ENCODE data around the gene CDRT15.
A peak's percentile ranks its signal among the peaks of the same experiment; 100 is the strongest.
"Not testable (repeated sequence)": the region's sequence is repeated elsewhere in the genome, so short reads cannot be mapped to it uniquely, and the experiment has no call there.

CDRT15 gene

GRCh38 chr17:14207791-14208190 lies 28.9 kb downstream of the CDRT15 start:
- no peak for DNase-seq (ENCODE audit: low read depth in 2 of 2)

DNA sequence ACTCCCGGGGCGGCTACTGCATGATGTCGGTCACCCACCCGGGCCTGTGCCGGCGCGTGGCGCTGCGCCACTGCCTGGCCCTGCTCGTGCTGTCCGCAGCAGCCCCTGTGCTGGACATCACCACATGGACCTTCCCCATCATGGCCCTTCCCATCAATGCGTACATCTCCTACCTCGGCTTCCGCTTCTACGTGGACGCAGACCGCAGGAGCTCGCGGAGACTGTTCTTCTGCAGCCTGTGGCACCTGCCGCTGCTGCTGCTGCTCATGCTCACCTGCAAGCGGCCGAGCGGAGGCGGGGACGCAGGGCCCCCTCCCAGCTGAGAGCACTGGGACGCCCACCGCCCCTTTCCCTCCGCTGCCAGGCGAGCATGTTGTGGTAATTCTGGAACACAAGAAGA lies 29.8 kb downstream of the CDRT15 start:
- no peak for DNase-seq (ENCODE audit: low read depth in 2 of 2)

- DNase-seq (ENCODE audit: low read depth in 2 of 2): peak; percentile 44 to 55
Observed at GRCh38 chr17:14205992-14206461, 30.6 kb downstream of the CDRT15 start.

DNA sequence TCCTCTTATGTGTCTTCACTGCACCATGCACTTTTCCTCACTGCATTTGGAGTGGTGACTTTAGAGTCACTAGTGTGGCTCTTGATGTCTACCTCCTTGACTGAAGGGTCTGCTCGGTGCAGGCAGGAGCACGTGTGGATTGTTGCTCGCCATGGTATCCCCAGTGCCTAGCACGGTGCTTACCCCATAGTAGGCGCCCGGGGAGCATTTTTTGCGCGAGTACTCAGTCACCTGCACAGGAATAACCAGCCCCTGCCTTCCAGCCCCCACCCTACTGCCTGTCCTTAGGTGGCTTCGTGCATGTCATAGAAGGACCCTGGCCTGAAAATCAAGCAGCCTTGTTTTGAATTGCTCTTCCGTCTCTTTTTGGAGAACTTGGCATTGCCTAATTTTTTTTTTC lies 31.3 kb downstream of the CDRT15 start:
- DNase-seq (ENCODE audit: low read depth in 2 of 2): no peak

DNA sequence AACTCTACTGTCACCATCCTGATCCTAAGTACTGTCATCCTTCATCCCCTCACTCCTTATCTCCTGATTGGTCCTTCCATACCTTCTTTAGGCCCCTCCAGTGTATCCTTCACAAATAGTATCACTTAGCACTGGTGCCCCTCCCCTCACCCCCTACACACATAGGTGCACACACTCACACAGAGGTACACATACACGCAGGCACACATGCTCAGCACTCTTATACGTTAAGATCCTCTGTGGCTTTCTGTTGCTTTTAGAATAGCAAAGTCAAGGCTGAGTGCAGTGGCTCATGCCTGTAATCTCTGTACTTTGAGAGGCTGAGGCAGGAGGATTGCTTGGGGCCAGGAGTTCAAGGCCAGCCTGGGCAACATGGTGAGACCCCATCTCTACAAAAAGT lies 32.1 kb downstream of the CDRT15 start:
- DNase-seq (ENCODE audit: low read depth in 2 of 2): no peak

GRCh38 chr17:14204084-14204483 lies 32.6 kb downstream of the CDRT15 start:
- no peak for DNase-seq (ENCODE audit: low read depth in 2 of 2)

GRCh38 chr17:14203388-14203787 lies 33.3 kb downstream of the CDRT15 start:
- DNase-seq (ENCODE audit: low read depth in 2 of 2): no peak

- no peak for DNase-seq (ENCODE audit: low read depth in 2 of 2)
Observed at GRCh38 chr17:14202388-14203166, 34.1 kb downstream of the CDRT15 start.

GRCh38 chr17:14201988-14202380 lies 34.7 kb downstream of the CDRT15 start:
- no peak for DNase-seq (ENCODE audit: low read depth in 2 of 2)

- DNase-seq (ENCODE audit: low read depth in 2 of 2): peak in 1 of 2 donors; percentile 21
Observed at GRCh38 chr17:14201021-14201987, 35.4 kb downstream of the CDRT15 start.

GRCh38 chr17:14200354-14200753 lies 36.3 kb downstream of the CDRT15 start:
- DNase-seq (ENCODE audit: low read depth in 2 of 2): no peak

DNA sequence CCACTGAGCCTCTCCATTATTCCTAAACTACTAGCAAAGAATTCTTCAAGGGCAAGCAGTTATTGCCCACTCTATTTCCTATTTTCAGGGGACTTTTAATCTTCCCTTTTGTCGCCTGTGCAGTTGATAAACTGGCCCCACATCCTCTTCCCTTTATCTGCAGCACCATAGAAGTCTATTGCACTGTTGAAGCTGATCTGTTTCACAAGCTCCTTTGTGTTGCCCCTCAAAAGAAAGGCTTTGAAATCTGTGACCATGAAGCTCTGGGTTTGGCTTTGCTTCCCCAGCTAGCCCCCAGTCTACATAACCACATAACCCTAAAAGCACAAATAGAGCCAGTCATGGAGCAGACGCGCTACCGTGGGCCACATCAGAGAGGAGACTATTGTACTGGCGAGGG lies 37.1 kb downstream of the CDRT15 start:
- DNase-seq (ENCODE audit: low read depth in 2 of 2): no peak

DNA sequence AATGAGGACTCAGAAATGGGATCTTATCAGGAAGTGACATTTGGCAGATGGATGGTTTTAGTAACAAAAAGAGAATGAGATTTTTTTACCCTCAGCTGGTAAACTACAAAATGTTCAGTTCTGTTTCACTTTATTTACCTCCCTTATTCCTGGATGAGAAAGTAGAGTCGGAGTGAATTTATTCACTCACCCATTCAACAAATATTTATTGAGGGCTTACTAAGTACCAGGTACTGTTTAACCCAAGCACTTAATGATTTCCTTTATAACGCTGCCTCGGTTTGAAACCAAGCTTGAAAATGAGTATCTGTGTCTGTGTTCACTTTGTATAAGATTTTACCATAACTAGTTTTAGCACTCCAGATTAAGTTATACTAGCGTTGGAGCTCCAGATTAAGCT lies 38.1 kb downstream of the CDRT15 start:
- no peak for DNase-seq (ENCODE audit: low read depth in 2 of 2)

GRCh38 chr17:14198013-14198412 lies 38.6 kb downstream of the CDRT15 start:
- no peak for DNase-seq (ENCODE audit: low read depth in 2 of 2)

DNA sequence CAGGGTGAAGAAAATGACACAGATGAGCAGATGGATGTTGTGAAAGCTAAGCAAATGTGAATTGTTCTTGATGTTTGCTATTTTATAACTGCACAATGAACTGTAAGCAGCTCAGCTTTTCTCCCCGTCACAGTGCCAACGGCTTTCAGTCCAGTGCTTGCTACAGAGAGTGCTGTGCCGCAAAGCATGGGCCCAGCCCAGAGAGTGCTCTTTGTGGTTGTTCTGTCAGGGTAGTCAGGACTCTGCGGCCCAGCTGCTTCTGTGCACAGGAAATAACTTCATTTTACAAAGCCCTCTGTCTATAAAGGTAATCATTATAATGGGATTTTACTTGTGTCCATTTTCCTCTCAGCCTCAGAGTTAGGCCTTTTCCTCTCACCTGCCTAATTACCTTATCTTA lies 39.1 kb downstream of the CDRT15 start:
- DNase-seq (ENCODE audit: low read depth in 2 of 2): peak in 1 of 2 donors; percentile 24

GRCh38 chr17:14197057-14197456 lies 39.6 kb downstream of the CDRT15 start:
- no peak for DNase-seq (ENCODE audit: low read depth in 2 of 2)

DNA sequence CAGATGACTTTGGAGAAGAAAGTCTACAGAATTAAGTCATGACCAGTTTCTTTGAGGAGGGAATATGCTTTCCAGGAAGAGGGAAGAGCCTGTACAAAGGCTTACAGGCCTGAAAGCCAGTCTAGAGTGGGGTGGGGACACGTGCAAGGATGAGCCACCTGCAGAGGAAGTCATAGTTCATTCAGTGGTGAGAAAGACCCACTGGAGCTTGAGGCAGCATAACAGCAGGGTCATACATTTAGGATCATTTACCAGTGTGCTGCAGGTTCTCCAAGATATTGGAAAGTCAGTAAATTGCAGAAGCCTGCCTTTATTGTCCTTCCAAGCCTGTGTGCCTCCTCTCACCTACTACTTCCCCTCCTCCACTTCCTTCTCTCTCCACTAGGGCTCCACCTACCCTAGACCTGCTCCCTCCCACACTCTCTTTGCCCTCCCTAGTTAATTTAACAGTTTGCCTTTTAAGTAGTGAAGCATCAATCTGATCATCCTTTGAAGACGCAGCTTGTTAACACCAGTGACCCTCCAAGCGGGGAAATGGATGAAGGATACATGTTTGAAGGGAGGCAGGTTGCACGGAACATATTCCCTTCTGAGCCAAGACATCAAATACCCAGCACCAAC lies 40.2 kb downstream of the CDRT15 start:
- no peak for DNase-seq (ENCODE audit: low read depth in 2 of 2)

DNA sequence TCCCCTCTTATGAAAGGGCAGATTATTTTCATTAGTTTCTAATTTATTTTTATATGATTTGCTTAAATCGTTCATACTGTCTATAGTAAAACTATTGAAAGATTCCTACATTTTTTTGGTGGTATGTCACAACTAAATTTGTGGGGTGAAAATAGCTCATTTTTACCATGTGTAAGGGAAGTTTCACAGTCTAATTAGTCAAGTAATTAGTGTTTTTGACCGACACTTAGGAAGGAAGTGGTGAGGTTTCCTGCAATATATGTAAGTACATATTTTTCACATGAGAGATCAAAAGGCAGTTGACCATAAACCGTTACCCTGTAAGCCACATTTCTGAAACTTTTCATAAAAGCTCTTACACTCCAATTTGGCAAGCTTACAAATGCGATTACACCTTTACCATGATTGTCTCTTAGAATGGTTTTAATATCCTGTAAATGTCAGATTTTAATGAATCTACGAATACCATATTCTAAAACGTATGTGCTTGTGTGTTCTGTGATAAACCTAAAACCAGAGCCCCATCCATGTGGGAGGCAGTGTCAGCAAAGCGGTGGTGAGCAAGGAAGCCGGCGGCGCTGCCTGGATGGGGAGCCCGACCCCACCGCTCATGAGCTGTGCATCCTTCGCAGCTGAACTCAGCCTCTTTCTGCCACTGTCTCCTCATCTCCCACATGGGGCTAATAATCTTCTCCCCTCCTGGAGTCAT lies 43.9 kb downstream of the CDRT15 start:
- DNase-seq (ENCODE audit: low read depth in 2 of 2): not testable (repeated sequence)

GRCh38 chr17:14192039-14192438 lies 44.6 kb downstream of the CDRT15 start:
- not testable (repeated sequence) for DNase-seq (ENCODE audit: low read depth in 2 of 2)

DNA sequence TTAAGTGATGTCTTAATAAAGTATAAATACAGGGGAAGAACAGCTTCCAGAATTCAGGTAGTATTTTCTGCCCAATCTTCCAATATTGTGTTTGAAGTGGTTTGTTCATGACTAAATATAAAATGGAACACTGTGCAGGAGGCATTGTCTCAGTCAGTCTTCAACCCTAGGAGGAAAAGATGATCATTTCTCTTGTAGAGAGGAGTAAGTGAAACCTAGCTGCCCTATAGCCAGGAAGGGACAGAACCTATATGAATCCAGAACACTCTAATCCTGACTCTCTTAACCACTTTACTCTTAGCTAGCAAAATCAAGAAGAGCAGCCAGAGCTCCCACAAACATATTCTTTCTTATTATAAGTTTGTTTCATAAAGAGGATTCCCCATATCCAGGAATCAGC lies 45.2 kb downstream of the CDRT15 start:
- DNase-seq (ENCODE audit: low read depth in 2 of 2): not testable (repeated sequence)

DNA sequence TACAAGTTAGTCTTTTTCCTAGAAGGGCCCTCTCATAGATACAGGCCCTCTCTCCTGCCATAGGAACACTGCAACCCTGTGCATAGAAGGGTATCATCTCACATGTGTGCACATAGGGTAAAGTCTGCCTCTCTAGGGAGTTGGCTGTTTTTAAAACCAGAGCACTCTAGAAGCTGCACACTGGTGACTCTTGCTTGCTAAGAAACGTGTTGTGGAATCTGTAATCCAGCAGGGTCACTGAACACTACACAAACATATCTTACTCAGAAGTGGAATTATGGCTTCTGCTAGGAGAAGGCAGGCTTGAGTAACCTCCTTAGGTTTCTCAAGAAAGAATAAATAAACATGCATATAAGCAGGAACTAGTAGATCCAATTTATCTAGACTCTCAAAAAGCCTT lies 45.9 kb downstream of the CDRT15 start:
- DNase-seq (ENCODE audit: low read depth in 2 of 2): not testable (repeated sequence)
